DMS53 treated with DMSO at 0.1 percent for 48 hours (cell line): ENCODE measurements around the gene TMED8.

Experiments
- DNase-seq: peaks from one replicate; lab custom pipeline; 2025; ENCODE audit not compliant: unreplicated experiment; lab: John Stamatoyannopoulos, UW

Gene TMED8

GRCh38 chr14:77299771-77300170 is 77.1 kb downstream of the TMED8 start:
- DNase-seq, result no peak

DNA sequence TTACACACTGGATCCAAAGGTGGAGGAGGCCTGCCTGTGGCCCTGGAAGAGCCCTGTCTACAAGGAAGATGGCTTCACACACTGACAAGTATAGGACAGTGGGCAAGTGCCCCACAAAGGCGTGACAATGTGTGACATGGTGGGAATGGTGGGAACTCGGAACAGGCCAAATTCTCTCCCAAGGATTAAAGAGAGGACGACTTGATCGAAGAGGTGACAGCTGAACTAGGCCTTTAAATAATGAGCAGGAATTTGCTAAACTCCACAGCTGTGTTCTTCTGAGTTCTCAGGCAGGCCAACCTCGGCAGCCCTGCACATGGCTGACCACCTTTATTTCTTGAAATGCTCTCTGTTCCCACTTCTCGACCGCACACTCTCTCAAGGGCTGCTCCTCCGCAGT is 80.0 kb downstream of the TMED8 start:
- DNase-seq, result no peak

GRCh38 chr14:77296155-77296554 is 80.7 kb downstream of the TMED8 start:
- DNase-seq, result no peak

GRCh38 chr14:77290705-77291104 is 86.2 kb downstream of the TMED8 start:
- DNase-seq, result no peak

DNA sequence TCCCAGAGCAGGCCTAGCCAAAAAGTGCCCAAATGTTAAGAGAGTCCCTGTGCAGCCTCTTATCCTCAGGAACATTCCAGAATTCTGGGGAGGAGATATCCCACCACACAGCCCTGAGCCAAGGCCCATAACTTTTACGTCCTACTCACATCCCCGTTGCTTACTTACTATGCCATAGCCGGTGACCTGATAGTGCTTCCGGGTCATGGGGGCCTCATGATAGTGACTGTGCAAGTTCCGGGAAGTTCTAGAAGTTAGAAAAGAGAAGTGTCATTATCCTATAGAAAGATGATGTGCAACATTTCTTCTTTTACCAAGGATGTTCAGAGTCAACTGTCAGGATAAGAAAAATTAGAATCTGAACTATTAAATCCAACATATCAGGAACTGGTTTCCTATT is 90.3 kb downstream of the TMED8 start:
- DNase-seq, result no peak
